H1 (cell line): ENCODE measurements around the gene RSRC2. TPM values are rescaled to one million over a fixed set of nuclear protein-coding genes. Genes with fewer than 3 reads are reported as not detected.

Source experiments
- PHF8 ChIP-seq: fragments of 200-600 bp; sonication (generic); conservative IDR thresholded peaks from 2 replicates; pipeline ENCODE4 v1.7.1; 2012; ENCODE audit warnings: low read depth, mild to moderate bottlenecking, inconsistent platforms, low read length, moderate library complexity
- SIRT6 ChIP-seq: IDR thresholded peaks from one replicate; pipeline ENCODE4 v1.7.1; 2012; ENCODE audit warnings: low read length, inconsistent platforms
- polyA plus RNA-seq, 7 experiments: library from polyadenylated mRNA; depleted of rRNA in 3 of 7; stranded (reverse) in 5 of 7; unstranded in 2 of 7; fragments of >200 nt in 5 of 7; fragments of 200-250 nt in 2 of 7; gene quantifications; 1 replicate in 5 of 7; 2 replicates in 1 of 7; 4 replicates in 1 of 7; pipeline versions ENCODE4 v1.2.1 to v1.2.3, GENCODE V29; 2011 to 2013; ENCODE audit warnings: missing spikeins in 2 of 7, mixed read lengths in 2 of 7
- total RNA-seq: library from RNA; stranded (reverse); fragmentation: NEBNext Ultra II Directional; extraction: Animal tissue kit (Norgen Biotek cat#: 25700); gene quantifications from 2 replicates; pipeline ENCODE4 v1.2.1, GENCODE V29; 2021

The RSRC2 gene
- total and polyA plus RNA-seq, 2 of the 8 experiments (the other 6 are each of a cell fraction or from before 2014, with no cell fraction given) = 15.9 to 71.4 TPM

DNA sequence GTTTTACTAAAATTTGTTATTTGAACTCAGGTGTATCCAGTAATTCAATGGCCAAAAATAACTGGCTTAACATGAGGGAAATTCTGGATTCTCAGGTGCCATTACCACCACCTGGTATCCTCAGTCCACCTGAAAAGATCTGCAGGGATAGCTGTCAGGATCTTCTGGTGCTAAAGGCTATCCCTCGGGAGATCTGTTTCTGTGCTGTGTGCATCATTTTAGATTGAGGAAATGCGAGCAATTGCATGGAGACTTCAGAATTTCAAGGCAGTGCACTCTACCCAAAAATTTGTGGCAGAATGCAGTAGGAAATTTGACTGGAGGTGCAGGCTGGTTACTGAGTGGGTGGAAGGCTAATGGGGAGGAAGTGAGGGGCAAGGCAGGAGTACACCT lies 52.4 kb downstream of the RSRC2 start (continued):
- TF ChIP-seq PHF8 (no peak), SIRT6 (no peak)
